MM.1S (cell line): ENCODE results near the gene SPTLC1.
"Not testable (repeated sequence)": the region's sequence is repeated elsewhere in the genome, so short reads cannot be mapped to it uniquely, and the experiment has no call there.

Source experiments
- DNase-seq: peaks from one replicate; pipeline ENCODE4 v3.0.0-alpha.2; 2015
- H2AFZ ChIP-seq: fragments of 300-600 bp; sonication (generic); 2 replicates; pipeline ENCODE4 v1.6.0; 2016; ENCODE audit warnings: antibody characterized with exemption, low read length
- H3F3A ChIP-seq: fragments of 300-600 bp; sonication (generic); 2 replicates; pipeline ENCODE4 v1.6.1; 2016; ENCODE audit warnings: mild to moderate bottlenecking, antibody characterized with exemption, low read length, moderate library complexity, mixed read lengths; ENCODE audit not compliant: insufficient read depth
- H3K27ac ChIP-seq: fragments of 300-600 bp; sonication (generic); 2 replicates; pipeline ENCODE4 v1.5.1; 2016; ENCODE audit warnings: mild to moderate bottlenecking, low read length
- H3K27me3 ChIP-seq: fragments of 300-600 bp; sonication (generic); replicated peaks from 2 replicates; pipeline ENCODE4 v1.6.0; 2016; ENCODE audit warnings: low read length; ENCODE audit not compliant: insufficient read depth
- H3K36me3 ChIP-seq: fragments of 300-600 bp; sonication (generic); replicated peaks from 2 replicates; pipeline ENCODE4 v1.6.1; 2016; ENCODE audit warnings: mild to moderate bottlenecking, low read length, mixed read lengths; ENCODE audit not compliant: insufficient read depth
- H3K4me1 ChIP-seq: fragments of 300-600 bp; sonication (generic); 2 replicates; pipeline ENCODE4 v1.6.1; 2016; ENCODE audit warnings: low read length, mixed read lengths
- H3K4me2 ChIP-seq: fragments of 300-600 bp; sonication (generic); 2 replicates; pipeline ENCODE4 v1.6.0; 2016; ENCODE audit warnings: low read depth, low read length
- H3K4me3 ChIP-seq: fragments of 300-600 bp; sonication (generic); 2 replicates; pipeline ENCODE4 v1.5.1; 2016; ENCODE audit warnings: low read length, mixed read lengths
- H3K79me2 ChIP-seq: fragments of 300-600 bp; sonication (generic); 2 replicates; pipeline ENCODE4 v1.6.1; 2016; ENCODE audit warnings: mixed run types, low read length, mixed read lengths
- H3K9ac ChIP-seq: fragments of 300-600 bp; sonication (generic); 2 replicates; pipeline ENCODE4 v1.6.1; 2016; ENCODE audit warnings: low read length, mixed read lengths
- H3K9me2 ChIP-seq: fragments of 300-600 bp; sonication (generic); replicated peaks from 2 replicates; pipeline ENCODE4 v1.6.1; 2016; ENCODE audit warnings: mild to moderate bottlenecking, low read length, mixed read lengths; ENCODE audit not compliant: insufficient read depth
- H3K9me3 ChIP-seq: fragments of 300-600 bp; sonication (generic); replicated peaks from 2 replicates; pipeline ENCODE4 v1.6.1; 2016; ENCODE audit warnings: mild to moderate bottlenecking, low read length, mixed read lengths; ENCODE audit not compliant: insufficient read depth
- H4K20me1 ChIP-seq: fragments of 300-600 bp; sonication (generic); 2 replicates; pipeline ENCODE4 v1.6.1; 2016; ENCODE audit warnings: mild to moderate bottlenecking, low read length, moderate library complexity, mixed read lengths; ENCODE audit not compliant: insufficient read depth
- EZH2 ChIP-seq: fragments of 300-600 bp; sonication (generic); optimal IDR thresholded peaks from 2 replicates; pipeline ENCODE3; 2017; ENCODE audit warnings: low read depth, mild to moderate bottlenecking, antibody characterized with exemption, low read length, mixed read lengths
- EZH2phosphoT487 ChIP-seq: fragments of 300-600 bp; sonication (generic); IDR thresholded peaks from 2 replicates; pipeline ENCODE4 v1.6.1; 2018; ENCODE audit warnings: antibody characterized with exemption, low read length
- TF ChIP-seq, protein P1 (sequence below): fragments of 300-600 bp; sonication (generic); IDR thresholded peaks from 2 replicates; pipeline ENCODE4 v1.5.1; 2016; ENCODE audit warnings: antibody characterized with exemption, low read length, mixed read lengths

Gene SPTLC1

DNA sequence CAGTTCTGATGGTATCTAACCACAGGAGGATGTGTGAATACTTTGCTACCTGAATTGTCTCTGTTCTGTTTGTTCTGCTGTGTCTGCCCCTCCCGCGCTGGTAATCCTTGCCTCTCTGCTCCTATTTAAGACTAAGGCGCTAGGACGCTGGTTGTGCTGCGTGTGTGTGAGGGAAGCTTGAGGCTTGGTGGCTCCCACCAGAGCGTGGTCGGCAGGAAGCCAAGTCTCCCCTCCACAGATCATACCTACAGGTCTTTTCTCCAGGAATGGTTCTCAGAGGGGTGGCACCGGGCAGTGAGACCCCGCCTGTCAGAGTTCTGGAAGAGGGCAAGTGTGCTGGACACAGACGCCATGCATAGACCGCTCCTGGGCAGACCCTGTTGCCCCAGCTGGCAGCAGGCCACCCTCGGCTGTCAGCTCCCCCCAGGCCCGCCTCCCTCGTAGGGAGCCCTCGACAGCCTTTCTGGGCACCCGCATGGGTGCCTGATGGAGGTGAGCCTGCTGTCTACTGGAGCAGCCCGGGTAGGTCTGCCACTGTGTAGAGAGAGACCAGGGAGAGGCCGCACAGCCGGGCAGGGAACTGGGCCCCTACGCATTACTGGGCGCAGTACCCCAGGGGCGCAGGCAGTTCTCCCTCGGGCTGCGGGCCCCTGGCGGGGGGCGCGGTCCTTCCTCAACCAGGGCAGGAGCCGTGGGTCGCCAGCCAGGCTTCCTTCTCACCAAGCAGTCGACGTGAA is 111.7 kb downstream of the SPTLC1 start:
- TF ChIP-seq EZH2phosphoT487 = no peak
- TF ChIP-seq, protein P1, sequence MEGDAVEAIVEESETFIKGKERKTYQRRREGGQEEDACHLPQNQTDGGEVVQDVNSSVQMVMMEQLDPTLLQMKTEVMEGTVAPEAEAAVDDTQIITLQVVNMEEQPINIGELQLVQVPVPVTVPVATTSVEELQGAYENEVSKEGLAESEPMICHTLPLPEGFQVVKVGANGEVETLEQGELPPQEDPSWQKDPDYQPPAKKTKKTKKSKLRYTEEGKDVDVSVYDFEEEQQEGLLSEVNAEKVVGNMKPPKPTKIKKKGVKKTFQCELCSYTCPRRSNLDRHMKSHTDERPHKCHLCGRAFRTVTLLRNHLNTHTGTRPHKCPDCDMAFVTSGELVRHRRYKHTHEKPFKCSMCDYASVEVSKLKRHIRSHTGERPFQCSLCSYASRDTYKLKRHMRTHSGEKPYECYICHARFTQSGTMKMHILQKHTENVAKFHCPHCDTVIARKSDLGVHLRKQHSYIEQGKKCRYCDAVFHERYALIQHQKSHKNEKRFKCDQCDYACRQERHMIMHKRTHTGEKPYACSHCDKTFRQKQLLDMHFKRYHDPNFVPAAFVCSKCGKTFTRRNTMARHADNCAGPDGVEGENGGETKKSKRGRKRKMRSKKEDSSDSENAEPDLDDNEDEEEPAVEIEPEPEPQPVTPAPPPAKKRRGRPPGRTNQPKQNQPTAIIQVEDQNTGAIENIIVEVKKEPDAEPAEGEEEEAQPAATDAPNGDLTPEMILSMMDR = no peak
- TF ChIP-seq EZH2 = no peak
- Histone ChIP-seq H4K20me1 (no peaks in the 10 kb centered on the region), H3K79me2 (no peaks in the 10 kb centered on the region), H2AFZ (no peak overlapping the region), H3K4me3 (no peak overlapping the region), H3K27ac (no peak overlapping the region), H3F3A (no peaks in the 10 kb centered on the region), H3K9ac (no peak overlapping the region), H3K4me1 (no peaks in the 10 kb centered on the region), H3K9me2 (no peaks in the 10 kb centered on the region), H3K9me3 (no peaks in the 10 kb centered on the region), H3K36me3 (no peaks in the 10 kb centered on the region), H3K4me2 (no peak overlapping the region), H3K27me3 (no peaks in the 10 kb centered on the region)
- DNase-seq = no peak

DNA sequence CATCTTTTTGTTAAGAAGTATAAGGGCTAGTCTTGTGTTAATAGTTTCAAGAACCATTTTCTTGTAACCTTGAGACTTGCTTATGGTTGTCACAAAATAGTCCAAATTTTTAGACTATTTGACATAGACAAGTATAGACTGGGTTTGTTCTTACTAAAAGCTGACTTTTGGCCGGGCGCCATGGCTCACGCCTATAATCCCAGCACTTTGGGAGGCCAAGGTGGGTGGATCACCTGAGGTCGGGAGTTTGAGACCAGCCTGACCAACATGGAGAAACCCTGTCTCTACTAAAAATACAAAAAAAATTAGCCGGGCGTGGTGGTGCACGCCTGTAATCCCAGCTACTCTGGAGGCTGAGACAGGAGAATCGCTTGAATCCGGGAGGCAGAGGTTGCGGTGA is 113.3 kb downstream of the SPTLC1 start:
- H3F3A ChIP-seq, DNase-seq, H3K36me3 ChIP-seq, H4K20me1 ChIP-seq, H3K9me2 ChIP-seq, H3K27ac ChIP-seq, H3K4me1 ChIP-seq, H3K27me3 ChIP-seq, H3K4me3 ChIP-seq, H3K9me3 ChIP-seq, H3K4me2 ChIP-seq, H3K9ac ChIP-seq, H2AFZ ChIP-seq, H3K79me2 ChIP-seq: not testable (repeated sequence)

- TF ChIP-seq, protein P1 = no peak
- TF ChIP-seq EZH2 (no peak), EZH2phosphoT487 (no peak)
- H3K4me3 ChIP-seq = no peak overlapping the region
- no peak for DNase-seq
- no peaks in the 10 kb centered on the region for H3K79me2 ChIP-seq
- H3K9me3 ChIP-seq = no peaks in the 10 kb centered on the region
- no peaks in the 10 kb centered on the region for H3F3A ChIP-seq
- no peak overlapping the region for H2AFZ ChIP-seq
- H3K9ac ChIP-seq = no peak overlapping the region
- H3K27ac ChIP-seq = no peak overlapping the region
- H3K9me2 ChIP-seq = no peaks in the 10 kb centered on the region
- no peaks in the 10 kb centered on the region for H4K20me1 ChIP-seq
- H3K36me3 ChIP-seq = no peaks in the 10 kb centered on the region
- no peaks in the 10 kb centered on the region for H3K4me1 ChIP-seq
- no peaks in the 10 kb centered on the region for H3K27me3 ChIP-seq
- H3K4me2 ChIP-seq = no peak overlapping the region
These were observed 114.0 kb downstream of the SPTLC1 start for GRCh38 chr9:92001244-92001643.

GRCh38 chr9:91995000-91995655 is 120.1 kb downstream of the SPTLC1 start:
- Histone ChIP-seq H3K9me2 (no peaks in the 10 kb centered on the region), H3K79me2 (no peaks in the 10 kb centered on the region), H3K4me3 (no peak overlapping the region), H4K20me1 (no peaks in the 10 kb centered on the region), H3K36me3 (no peaks in the 10 kb centered on the region), H3K9me3 (no peaks in the 10 kb centered on the region), H3K27me3 (no peaks in the 10 kb centered on the region), H2AFZ (no peak overlapping the region), H3K4me1 (no peaks in the 10 kb centered on the region), H3K27ac (no peak overlapping the region), H3K9ac (no peak overlapping the region), H3K4me2 (no peak overlapping the region), H3F3A (no peaks in the 10 kb centered on the region)
- TF ChIP-seq, protein P1 = no peak
- TF ChIP-seq EZH2phosphoT487 (no peak), EZH2 (no peak)
- DNase-seq = no peak
